A673 (cell line): ENCODE data around the gene CARD19. TPM values are rescaled to one million over a fixed set of nuclear protein-coding genes. Genes with fewer than 3 reads are reported as not detected.
A peak's percentile ranks its signal among the peaks of the same experiment; 100 is the strongest.

Experiments used
- BruUV-seq: library from RNA; stranded (reverse); fragments of 400-500 nt; replicated peaks from 2 replicates; lab custom pipeline; 2021; lab: Mats Ljungman, UMichigan
- CTCF ChIA-PET: fragments of 300-600 bp; sonication (Branson Sonifier 250); formaldehyde crosslinking; loops from one replicate; lab custom pipeline; 2022; ENCODE audit warnings: antibody characterized with exemption; lab: Charles Lee
- POLR2A ChIA-PET: fragments of 300-600 bp; sonication (Branson Sonifier 250); formaldehyde crosslinking; loops from one replicate; lab custom pipeline; 2022; ENCODE audit warnings: antibody characterized with exemption; ENCODE audit not compliant: low non-redundant PET; lab: Charles Lee
- DNase-seq: peaks from one replicate; pipeline ENCODE4 v3.0.0-alpha.2; 2015; ENCODE audit warnings: low spot score
- H3K27ac ChIP-seq: fragments of 200-600 bp; sonication (generic); 2 replicates; pipeline ENCODE4 v1.5.1; 2016; ENCODE audit warnings: mixed run types, low read depth, mild to moderate bottlenecking, mixed read lengths, antibody characterized with exemption, low read length; ENCODE audit not compliant: poor library complexity, severe bottlenecking
- H3K27me3 ChIP-seq: fragments of 200-600 bp; sonication (generic); replicated peaks from 2 replicates; pipeline ENCODE4 v1.6.1; 2017; ENCODE audit warnings: mixed run types, low read depth, mild to moderate bottlenecking, mixed read lengths, antibody characterized with exemption, low read length; ENCODE audit not compliant: insufficient read depth, poor library complexity
- H3K36me3 ChIP-seq: fragments of 200-600 bp; sonication (generic); 2 replicates; pipeline ENCODE4 v1.6.1; 2016; ENCODE audit warnings: mixed run types, mild to moderate bottlenecking, mixed read lengths, antibody characterized with exemption, low read length; ENCODE audit not compliant: insufficient read depth, poor library complexity, severe bottlenecking
- H3K4me1 ChIP-seq: fragments of 200-600 bp; sonication (generic); 2 replicates; pipeline ENCODE4 v1.6.1; 2017; ENCODE audit warnings: mixed run types, mild to moderate bottlenecking, mixed read lengths, antibody characterized with exemption, low read length; ENCODE audit not compliant: insufficient read depth, poor library complexity, severe bottlenecking
- H3K4me3 ChIP-seq: fragments of 200-600 bp; sonication (generic); 2 replicates; pipeline ENCODE4 v1.5.1; 2016; ENCODE audit warnings: low read depth, mixed run types, mild to moderate bottlenecking, mixed read lengths, low read length; ENCODE audit not compliant: poor library complexity, severe bottlenecking
- H3K9me3 ChIP-seq: fragments of 200-600 bp; sonication (generic); 2 replicates; pipeline ENCODE4 v1.6.1; 2016; ENCODE audit warnings: mixed run types, low read depth, mild to moderate bottlenecking, mixed read lengths, antibody characterized with exemption, low read length; ENCODE audit not compliant: poor library complexity, severe bottlenecking
- CTCF ChIP-seq: fragments of 300-800, 200-600 bp; sonication (generic); conservative IDR thresholded peaks from 2 replicates; pipeline ENCODE4 v1.5.1; 2017; ENCODE audit warnings: low read depth, mild to moderate bottlenecking, antibody characterized with exemption, low read length, moderate library complexity, mixed read lengths
- EZH2 ChIP-seq: fragments of 200-600 bp; sonication (generic); IDR thresholded peaks from 2 replicates; pipeline ENCODE4 v1.6.1; 2017; ENCODE audit warnings: borderline replicate concordance, low read depth, mild to moderate bottlenecking, mixed read lengths, antibody characterized with exemption, low read length; ENCODE audit not compliant: poor library complexity, severe bottlenecking
- intact Hi-C: fragments of 100-400 bp; cut with micrococcal nuclease; formaldehyde crosslinking; loops from one replicate; pipeline ENCODE4 v1.10.0; 2022; ENCODE audit not compliant: unreplicated experiment
- total RNA-seq: library from RNA; stranded (reverse); gene quantifications from 2 replicates; pipeline ENCODE4 v1.2.3, GENCODE V29; 2021

The CARD19 gene
- total RNA-seq, 1 experiment from 2014 or later: 12.2 TPM

DNA sequence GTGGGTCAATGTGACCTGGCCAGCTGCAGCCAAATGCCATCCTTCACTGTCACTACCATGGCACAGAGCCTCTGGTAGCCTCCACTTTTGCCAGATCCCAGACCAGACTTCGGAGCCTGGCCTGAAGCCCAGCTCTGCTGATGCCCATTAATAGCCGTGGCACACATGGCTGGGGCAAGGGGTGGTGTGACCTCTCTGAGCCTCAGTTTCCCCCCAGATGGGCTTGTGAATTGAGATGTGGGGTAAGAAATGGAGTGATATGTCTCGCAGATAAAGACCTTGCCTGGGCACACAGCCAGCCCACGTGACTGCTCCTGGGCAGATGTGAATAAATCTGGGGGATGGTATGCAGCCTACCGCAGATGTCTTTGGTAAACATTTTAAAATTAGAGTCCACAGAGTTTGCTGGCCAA lies 23.6 kb upstream of the CARD19 start:
- Histone ChIP-seq H3K27ac (no peak overlapping the region), H3K4me3 (no peak overlapping the region), H3K36me3 (no peaks in the 10 kb centered on the region), H3K4me1 (peaks cover 7% of the 10 kb centered on the region), H3K27me3 (no peaks in the 10 kb centered on the region), H3K9me3 (no peaks in the 10 kb centered on the region)
- ChIA-PET CTCF (no interaction called here), POLR2A (no interaction called here)
- BruUV-seq: no TSS peak
- no peak for TF ChIP-seq CTCF
- TF ChIP-seq EZH2: no peak
- DNase-seq: peak; percentile 34
- intact Hi-C loops: no loop called here

- TF ChIP-seq CTCF (no peak), EZH2 (no peak)
- H3K9me3 ChIP-seq: no peaks in the 10 kb centered on the region
- POLR2A ChIA-PET: no interaction called here
- no TSS peak for BruUV-seq
- no peaks in the 10 kb centered on the region for H3K36me3 ChIP-seq
- CTCF ChIA-PET: no interaction called here
- H3K4me3 ChIP-seq: no peak overlapping the region
- intact Hi-C loops: no loop called here
- no peaks in the 10 kb centered on the region for H3K27me3 ChIP-seq
- H3K27ac ChIP-seq: no peak overlapping the region
- peaks cover 7% of the 10 kb centered on the region for H3K4me1 ChIP-seq
- DNase-seq: no peak
Observed at GRCh38 chr9:93076101-93076791, 19.8 kb upstream of the CARD19 start.

- CTCF ChIA-PET: no interaction called here
- POLR2A ChIA-PET: no interaction called here
Observed at GRCh38 chr9:93076792-93077128, 19.3 kb upstream of the CARD19 start.

More at GRCh38 chr9:93076792-93077128, 19.3 kb upstream of the CARD19 start:
- no TSS peak for BruUV-seq
- Histone ChIP-seq H3K4me3 (no peak overlapping the region), H3K9me3 (no peaks in the 10 kb centered on the region), H3K36me3 (no peaks in the 10 kb centered on the region), H3K27me3 (no peaks in the 10 kb centered on the region), H3K27ac (no peak overlapping the region), H3K4me1 (peaks cover 7% of the 10 kb centered on the region)
- intact Hi-C loops: no loop called here
- DNase-seq: no peak
- TF ChIP-seq EZH2 (no peak), CTCF (no peak)
